Stimulated activated CD8-positive, alpha-beta memory T cell treated with anti-CD3 and anti-CD28 coated beads, Interleukin-7, amount 100 ng/mL, for 1 hour (primary cell): ENCODE results near the gene ABO.
"Not testable (repeated sequence)": the region's sequence is repeated elsewhere in the genome, so short reads cannot be mapped to it uniquely, and the experiment has no call there.

Source experiments
- DNase-seq, 2 donors: peaks; one replicate each; pipeline ENCODE4 v3.0.0-alpha.2; 2020; ENCODE audit warnings: low read depth in 2 of 2

Gene ABO

GRCh38 chr9:133242991-133243390 lies 32.0 kb downstream of the ABO start:
- DNase-seq, result no peak

- no peak for DNase-seq
Measured at GRCh38 chr9:133242241-133242640, 32.8 kb downstream of the ABO start.

- DNase-seq, result no peak
Measured at GRCh38 chr9:133239533-133240090, 35.4 kb downstream of the ABO start.

GRCh38 chr9:133238851-133239532 lies 36.0 kb downstream of the ABO start:
- peak; percentile 27 to 37 for DNase-seq

- DNase-seq, result no peak
Measured at GRCh38 chr9:133238272-133238850, 36.6 kb downstream of the ABO start.

- no peak for DNase-seq
Measured at GRCh38 chr9:133237035-133237731, 37.8 kb downstream of the ABO start.

GRCh38 chr9:133236291-133237034 lies 38.5 kb downstream of the ABO start:
- DNase-seq, result not testable (repeated sequence)

- no peak for DNase-seq
Measured at GRCh38 chr9:133235549-133236222, 39.3 kb downstream of the ABO start.

GRCh38 chr9:133234577-133235322 lies 40.3 kb downstream of the ABO start:
- DNase-seq, result no peak

GRCh38 chr9:133233681-133234432 lies 41.1 kb downstream of the ABO start:
- DNase-seq, result no peak

GRCh38 chr9:133231934-133232568 lies 43.0 kb downstream of the ABO start:
- not testable (repeated sequence) for DNase-seq

- DNase-seq, result not testable (repeated sequence)
Measured at GRCh38 chr9:133230514-133230913, 44.5 kb downstream of the ABO start.

- DNase-seq, result no peak
Measured at GRCh38 chr9:133230093-133230492, 44.9 kb downstream of the ABO start.

GRCh38 chr9:133228474-133229193 lies 46.4 kb downstream of the ABO start:
- DNase-seq, result not testable (repeated sequence)

- not testable (repeated sequence) for DNase-seq
Measured at GRCh38 chr9:133227996-133228395, 47.0 kb downstream of the ABO start.

GRCh38 chr9:133227242-133227860 lies 47.6 kb downstream of the ABO start:
- no peak for DNase-seq

GRCh38 chr9:133226219-133227171 lies 48.5 kb downstream of the ABO start:
- DNase-seq, result no peak
